Jurkat, Clone E6-1 (cell line): ENCODE measurements around the gene PRKN.
"Not testable (repeated sequence)": the region's sequence is repeated elsewhere in the genome, so short reads cannot be mapped to it uniquely, and the experiment has no call there.

Experiments
- DNase-seq: peaks from one replicate; pipeline ENCODE4 v3.0.0-alpha.2; 2011; ENCODE audit warnings: low read depth, low spot score
- H3K4me3 ChIP-seq: 2 replicates; pipeline ENCODE4 v1.5.1; 2011; ENCODE audit warnings: mild to moderate bottlenecking, low read length, control low read depth, moderate library complexity

Gene PRKN

DNA sequence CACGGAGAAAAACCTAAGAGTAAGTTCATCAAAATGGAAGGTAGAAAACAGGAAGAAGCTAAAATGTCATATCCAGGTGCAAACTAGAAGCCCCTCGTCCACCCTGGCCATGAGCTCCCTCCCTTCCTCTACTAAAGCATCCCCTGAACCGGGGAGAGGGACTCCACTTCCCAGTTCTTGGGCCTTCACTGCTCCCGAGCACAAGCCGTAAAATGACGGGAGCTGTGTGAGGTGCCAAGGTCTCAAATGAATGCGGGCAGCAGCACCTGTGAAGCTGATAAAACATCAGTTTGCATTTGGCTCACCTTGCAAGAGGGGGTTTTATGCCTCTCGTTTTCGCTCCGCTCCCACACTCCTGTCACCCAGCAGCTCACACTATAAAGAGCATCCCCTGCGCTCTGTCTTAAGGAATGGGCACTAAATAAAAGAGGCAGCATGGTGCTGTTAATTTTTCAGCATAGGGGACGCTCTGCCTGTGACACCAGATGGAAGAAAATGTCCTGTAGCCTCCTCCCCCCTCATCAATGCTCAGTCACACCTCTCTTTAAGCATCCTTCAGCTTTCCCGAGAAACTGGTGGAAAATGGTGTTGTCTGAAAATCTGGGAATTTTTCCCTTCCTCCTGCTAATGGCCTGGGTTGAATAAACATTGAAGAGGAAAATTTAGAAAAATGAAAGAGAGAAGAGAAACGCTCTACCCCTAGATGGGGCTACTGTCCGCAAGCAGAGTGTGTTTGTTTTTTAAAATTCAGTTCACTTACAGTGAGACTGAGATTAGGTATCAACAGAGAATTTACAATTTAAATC lies 890.7 kb downstream of the PRKN start:
- no peak for DNase-seq
- H3K4me3 ChIP-seq = no peak overlapping the region

GRCh38 chr6:161835500-161836215 lies 891.9 kb downstream of the PRKN start:
- no peak for DNase-seq
- no peak overlapping the region for H3K4me3 ChIP-seq

- DNase-seq = no peak
- no peak overlapping the region for H3K4me3 ChIP-seq
Observed at GRCh38 chr6:161834426-161834825, 893.1 kb downstream of the PRKN start.

GRCh38 chr6:161833099-161833860 lies 894.3 kb downstream of the PRKN start:
- no peak overlapping the region for H3K4me3 ChIP-seq
- DNase-seq = no peak

DNA sequence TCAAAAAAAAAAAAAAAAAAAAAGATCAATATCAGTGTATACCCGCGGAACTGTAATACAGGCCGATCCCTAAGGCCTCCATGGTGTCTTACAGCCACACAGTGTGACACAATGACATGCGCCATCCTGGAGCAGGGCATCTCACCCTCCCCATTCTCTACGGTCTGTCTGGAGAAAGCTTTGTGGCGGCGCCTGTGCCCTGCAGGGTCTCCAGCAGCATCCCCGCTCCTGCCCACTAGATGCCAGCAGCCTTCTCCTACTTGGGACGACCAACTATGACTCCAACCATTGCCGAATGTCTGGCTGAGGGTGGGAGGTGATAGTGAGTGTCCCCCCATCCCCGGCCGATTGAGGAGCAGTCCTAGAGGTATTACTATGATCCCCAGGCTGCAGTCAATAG lies 894.9 kb downstream of the PRKN start:
- H3K4me3 ChIP-seq = no peak overlapping the region
- DNase-seq = no peak

GRCh38 chr6:161830866-161831616 lies 896.5 kb downstream of the PRKN start:
- H3K4me3 ChIP-seq = no peak overlapping the region
- DNase-seq = no peak

- no peak overlapping the region for H3K4me3 ChIP-seq
- no peak for DNase-seq
Observed at GRCh38 chr6:161829291-161829729, 898.3 kb downstream of the PRKN start.

- DNase-seq = no peak
- no peak overlapping the region for H3K4me3 ChIP-seq
Observed at GRCh38 chr6:161828355-161828754, 899.2 kb downstream of the PRKN start.

GRCh38 chr6:161826512-161826911 lies 901.1 kb downstream of the PRKN start:
- H3K4me3 ChIP-seq = no peak overlapping the region
- no peak for DNase-seq

DNA sequence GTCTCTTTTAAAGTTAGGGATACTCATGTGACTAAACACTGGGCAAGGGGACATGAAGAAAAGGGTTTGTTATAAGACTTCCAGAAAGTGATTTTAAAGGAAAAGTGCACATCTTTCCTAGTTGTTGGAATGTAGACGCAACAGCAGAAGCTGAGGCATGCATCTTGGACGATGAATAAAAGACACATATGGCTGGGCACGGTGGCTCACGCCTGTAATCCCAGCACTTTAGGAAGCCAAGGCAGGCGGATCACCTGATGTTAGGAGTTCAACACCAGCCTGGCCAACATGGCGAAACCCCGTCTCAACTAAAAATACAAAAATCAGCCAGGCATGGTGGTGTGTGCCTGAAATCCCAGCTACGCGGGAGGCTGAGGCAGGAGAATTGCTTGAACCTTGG lies 905.4 kb downstream of the PRKN start:
- DNase-seq, H3K4me3 ChIP-seq: not testable (repeated sequence)

GRCh38 chr6:161817881-161818280 lies 909.7 kb downstream of the PRKN start:
- H3K4me3 ChIP-seq = no peak overlapping the region
- no peak for DNase-seq

DNA sequence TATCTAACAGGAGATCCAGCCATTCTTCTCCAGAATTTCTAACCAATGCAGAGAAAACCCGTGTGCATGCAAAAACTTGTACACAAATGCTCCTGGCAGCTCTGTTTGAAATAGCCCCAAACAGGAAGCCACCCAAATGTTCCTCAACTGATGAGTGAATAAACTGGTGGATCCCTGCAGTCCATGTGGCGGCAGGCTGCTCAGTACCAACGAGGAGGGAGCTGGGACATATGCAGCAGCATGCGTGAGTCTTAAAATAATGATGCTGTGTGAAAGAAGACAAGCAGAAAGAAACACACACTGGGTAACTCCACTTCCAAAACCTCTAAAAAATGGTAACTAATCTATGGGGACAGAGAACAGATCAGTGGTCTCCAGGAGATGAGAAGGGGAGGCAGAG lies 911.6 kb downstream of the PRKN start:
- DNase-seq = no peak
- no peak overlapping the region for H3K4me3 ChIP-seq

GRCh38 chr6:161813156-161813555 lies 914.4 kb downstream of the PRKN start:
- DNase-seq = no peak
- H3K4me3 ChIP-seq = no peak overlapping the region

DNA sequence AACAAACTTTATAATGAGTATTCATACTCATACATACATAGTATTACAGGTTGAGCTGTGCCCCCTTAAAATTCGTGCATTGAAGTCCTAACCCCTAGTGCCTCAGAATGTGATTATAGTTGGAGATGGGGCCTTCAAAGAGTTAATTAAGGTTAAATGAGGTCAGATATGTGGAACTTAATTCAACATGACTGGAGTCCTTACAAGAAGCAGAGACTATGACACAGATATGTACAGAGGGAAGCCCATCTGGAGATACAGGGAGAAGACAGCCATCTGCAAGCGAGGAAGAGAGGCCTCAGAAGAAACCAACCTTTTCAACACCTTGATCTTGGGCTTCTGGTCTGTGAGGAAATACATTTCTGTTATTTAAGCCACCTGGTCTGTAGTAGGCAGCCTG lies 917.6 kb downstream of the PRKN start:
- DNase-seq = no peak

DNA sequence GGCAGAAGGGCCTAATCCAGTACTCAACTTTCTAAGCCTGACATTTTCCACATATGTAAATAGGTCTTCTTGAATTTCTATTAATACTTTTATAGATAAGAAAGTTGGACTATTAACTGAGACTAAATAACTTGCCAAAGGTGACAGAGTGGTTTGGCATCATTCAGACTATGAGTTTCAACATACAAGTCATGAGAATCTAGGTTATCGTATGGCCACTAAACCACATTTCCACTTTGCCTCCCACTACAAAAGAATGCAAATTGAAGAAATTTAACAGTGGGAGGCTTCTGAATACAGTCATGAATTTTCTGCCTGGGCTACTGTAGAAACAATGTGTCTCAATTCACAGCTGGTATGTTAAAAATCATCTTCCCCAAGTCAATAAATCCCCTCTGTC lies 922.7 kb downstream of the PRKN start:
- peak; percentile 12 for DNase-seq

More for the DNA sequence above, 917.6 kb downstream of the PRKN start:
- H3K4me3 ChIP-seq = no peak overlapping the region

GRCh38 chr6:161803131-161803530 lies 924.4 kb downstream of the PRKN start:
- no peak overlapping the region for H3K4me3 ChIP-seq
- no peak for DNase-seq

More for the DNA sequence above, 922.7 kb downstream of the PRKN start:
- no peak overlapping the region for H3K4me3 ChIP-seq

DNA sequence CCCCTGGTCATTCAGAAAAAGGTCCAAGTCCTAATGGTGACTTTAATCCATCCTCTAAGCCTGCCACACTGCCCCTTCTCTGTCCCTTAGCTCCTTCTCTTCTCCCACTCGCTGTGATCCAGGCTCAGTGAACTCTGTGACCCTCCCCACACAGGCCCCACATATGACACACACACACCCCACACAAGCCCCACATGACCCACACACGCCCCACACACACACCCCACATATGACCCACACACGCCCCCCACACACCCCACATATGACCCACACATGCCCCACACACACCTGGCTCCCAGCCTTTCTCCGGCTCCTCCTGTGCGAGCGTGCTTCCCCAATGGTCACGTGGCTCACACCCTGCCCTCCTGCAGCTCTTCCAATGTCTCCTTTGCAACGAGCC lies 925.3 kb downstream of the PRKN start:
- H3K4me3 ChIP-seq = no peak overlapping the region
- no peak for DNase-seq

DNA sequence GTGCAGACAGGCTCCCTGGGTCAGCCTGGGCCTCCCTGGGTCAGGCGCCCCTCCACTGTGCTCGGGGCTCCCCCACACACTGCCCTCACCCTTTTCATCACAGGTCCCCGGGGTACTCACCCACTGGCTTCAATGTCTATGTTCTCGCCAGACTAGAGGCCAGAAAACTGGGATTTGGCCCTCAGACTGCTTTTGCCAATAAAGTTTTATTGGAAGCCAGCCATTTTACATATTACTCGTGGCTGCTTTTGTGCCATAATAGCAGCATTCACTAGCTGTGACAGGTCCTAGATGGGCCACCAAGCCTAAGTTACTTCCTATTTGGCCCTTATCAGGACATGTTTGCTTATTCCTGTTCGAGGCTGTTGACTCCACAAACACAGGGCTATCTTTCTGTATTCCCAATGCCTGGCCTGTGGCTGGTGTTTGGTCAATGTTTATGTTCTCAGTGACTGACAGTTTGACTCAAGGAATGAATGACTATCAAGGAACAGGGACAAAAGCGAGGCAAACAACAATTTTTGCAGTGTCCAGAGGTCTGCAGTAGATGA lies 928.6 kb downstream of the PRKN start:
- no peak for DNase-seq
- H3K4me3 ChIP-seq = no peak overlapping the region

GRCh38 chr6:161796681-161797080 lies 930.9 kb downstream of the PRKN start:
- no peak for DNase-seq
- no peak overlapping the region for H3K4me3 ChIP-seq
